DND-41 (cell line): ENCODE results near the gene PALMD.

Experiments used
- EZH2 ChIP-seq: IDR thresholded peaks from 3 replicates; pipeline ENCODE4 v1.6.1; 2012; ENCODE audit warnings: borderline replicate concordance, low read depth, mild to moderate bottlenecking, moderate library complexity, low read length, inconsistent platforms; ENCODE audit not compliant: severe bottlenecking
- TF ChIP-seq, protein P1 (sequence below): IDR thresholded peaks from 2 replicates; pipeline ENCODE4 v1.5.1; 2012; ENCODE audit warnings: borderline replicate concordance, low read length, moderate library complexity, mild to moderate bottlenecking; ENCODE audit not compliant: poor library complexity, severe bottlenecking; ENCODE audit errors: extremely low read depth

DNA sequence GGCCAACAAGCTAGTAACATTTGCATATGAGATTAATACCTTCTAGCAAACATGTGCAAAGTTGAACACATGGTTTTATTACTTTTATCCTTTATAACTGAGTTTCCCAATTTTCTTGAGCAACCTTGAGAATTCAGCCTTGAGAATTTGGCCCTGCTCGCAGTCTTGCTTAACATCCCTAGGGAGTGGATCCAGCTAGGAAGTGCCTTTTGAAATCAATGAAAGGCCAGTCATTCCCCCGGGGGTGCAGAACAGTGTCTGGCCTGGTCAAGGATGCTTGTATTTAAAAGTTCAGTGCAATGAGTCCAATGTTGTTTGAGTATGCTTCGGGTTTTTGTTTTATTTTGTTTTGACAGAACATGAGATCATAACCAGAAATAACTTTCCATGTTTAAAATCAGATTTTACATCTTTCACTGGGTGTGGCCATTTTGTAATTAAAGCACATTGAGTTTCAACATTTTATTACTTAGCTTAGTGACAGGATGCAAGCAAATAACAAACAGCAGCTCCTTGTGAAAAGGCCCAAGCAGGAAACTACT is 16.7 kb downstream of the PALMD start:
- TF ChIP-seq, protein P1, sequence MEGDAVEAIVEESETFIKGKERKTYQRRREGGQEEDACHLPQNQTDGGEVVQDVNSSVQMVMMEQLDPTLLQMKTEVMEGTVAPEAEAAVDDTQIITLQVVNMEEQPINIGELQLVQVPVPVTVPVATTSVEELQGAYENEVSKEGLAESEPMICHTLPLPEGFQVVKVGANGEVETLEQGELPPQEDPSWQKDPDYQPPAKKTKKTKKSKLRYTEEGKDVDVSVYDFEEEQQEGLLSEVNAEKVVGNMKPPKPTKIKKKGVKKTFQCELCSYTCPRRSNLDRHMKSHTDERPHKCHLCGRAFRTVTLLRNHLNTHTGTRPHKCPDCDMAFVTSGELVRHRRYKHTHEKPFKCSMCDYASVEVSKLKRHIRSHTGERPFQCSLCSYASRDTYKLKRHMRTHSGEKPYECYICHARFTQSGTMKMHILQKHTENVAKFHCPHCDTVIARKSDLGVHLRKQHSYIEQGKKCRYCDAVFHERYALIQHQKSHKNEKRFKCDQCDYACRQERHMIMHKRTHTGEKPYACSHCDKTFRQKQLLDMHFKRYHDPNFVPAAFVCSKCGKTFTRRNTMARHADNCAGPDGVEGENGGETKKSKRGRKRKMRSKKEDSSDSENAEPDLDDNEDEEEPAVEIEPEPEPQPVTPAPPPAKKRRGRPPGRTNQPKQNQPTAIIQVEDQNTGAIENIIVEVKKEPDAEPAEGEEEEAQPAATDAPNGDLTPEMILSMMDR, result no peak
- no peak for TF ChIP-seq EZH2
